GM20431 (cell line): ENCODE results near the gene SLC30A2.

Source experiments
- in situ Hi-C: fragments of 300-500 bp; cut with MseI, MboI; formaldehyde crosslinking; loops from one replicate; pipeline ENCODE4 v1.15.0; 2020; ENCODE audit warnings: low sequenced_read_pairs; ENCODE audit not compliant: unreplicated experiment

Gene SLC30A2

DNA sequence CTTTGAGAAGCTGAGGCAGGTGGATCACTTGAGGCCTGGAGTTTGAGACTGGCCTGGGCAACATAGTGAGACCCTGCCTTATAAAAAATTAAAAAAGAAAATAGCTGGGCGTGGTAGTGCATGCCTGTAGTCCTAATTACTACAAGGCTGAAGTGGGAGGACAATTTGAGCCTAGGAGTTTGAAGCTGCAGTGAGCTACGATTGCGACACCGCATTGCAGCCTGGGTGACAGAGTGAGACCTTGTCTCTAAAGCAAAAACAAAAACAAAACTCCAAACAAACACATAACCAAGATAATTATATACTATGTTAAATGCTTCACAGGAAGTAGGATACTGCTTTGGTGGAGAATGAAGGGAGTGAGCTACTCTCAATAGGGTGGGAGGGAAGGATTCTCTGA, 42.7 kb downstream of the SLC30A2 start:
- in situ Hi-C loops, result no loop called here

DNA sequence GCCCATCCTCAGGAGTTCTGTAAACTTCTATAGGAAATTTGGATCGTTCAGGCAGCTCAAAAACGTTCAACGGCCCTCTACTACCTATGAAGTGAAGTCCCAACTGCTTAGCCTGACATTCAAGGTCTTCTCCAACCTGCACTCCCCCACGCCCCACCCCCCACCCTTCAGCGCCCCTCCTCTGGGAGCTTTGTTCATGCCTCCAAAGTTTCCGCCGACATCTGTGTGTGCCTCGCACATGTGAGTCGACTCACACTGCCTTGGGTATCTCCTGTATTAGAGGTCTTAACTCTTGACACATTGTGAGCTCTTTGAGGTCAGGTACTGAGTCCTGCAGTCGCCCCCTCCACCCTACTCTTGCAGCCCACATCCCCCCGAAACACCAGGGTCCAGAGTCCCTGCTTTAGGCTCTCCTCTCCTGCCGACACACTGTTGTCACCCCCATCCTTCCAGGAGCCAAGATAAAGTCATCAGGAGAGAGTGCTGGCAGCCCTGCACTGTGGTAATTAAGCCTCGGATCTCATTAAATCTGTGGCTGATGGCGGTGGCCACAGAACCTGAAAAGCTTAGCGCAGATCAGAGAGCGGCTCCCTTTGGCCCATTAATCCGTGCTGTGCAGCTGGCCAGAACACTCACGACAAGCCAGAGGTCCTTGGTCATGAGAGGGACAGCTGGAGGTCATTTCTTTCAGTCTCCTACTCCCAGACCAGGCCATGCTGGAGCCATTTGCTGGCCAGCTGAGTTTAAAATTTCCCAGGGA, 46.7 kb downstream of the SLC30A2 start:
- in situ Hi-C loops, result loop anchor here (10.0 kb wide), 1 partner anchor 104 kb away; no protein-coding TSS in a partner anchor

DNA sequence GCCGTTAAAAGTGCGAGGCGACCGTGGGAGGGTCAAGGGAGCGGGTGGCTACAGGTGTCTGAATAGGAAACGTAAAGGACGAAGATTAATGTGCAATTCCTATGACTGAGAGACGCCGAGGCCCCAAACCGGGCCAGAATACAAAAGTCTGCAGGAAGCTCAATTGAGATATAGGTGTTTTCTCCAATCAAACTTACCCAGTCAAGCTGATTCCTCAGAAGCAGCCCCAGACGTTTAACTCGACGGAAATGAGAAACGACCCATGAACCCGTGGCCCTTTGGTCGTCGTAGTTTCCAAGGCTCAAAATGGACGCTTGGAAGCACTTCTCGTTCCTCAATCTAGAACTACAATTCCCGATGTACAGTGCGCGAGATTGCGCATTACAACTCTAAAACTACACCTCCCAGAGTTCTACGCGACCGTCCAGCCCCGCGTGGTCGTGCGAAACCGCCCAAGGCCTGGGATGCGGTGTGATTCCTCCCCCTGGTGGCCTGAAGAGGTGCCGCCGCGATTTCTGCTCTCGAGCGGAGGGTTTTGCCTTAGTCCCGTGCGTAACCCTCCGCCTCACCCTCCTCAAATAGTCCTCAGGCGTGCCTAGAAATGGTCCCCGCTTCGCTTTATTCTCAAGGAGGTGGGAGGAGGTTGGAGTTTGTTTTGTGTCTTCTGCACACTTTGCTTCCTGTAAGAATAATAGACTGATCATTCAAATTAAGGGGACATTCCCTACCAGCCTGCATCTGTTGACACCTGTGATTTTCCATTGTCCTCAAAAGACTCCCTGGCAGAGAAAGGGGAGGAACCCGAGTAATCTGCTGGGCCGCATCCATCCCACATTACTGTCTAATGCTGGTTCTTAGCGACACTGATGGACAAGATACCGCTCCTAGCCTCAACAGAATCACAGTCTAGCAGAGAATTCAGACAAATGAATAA, 47.8 kb downstream of the SLC30A2 start, which contains the start of gene PAFAH2:
Gene PAFAH2, minus strand, starts transcription at position 236 of the 934 bp plus-strand sequence. CDS start 7,247 bp downstream, outside the sequence.
- in situ Hi-C loops, result loop anchor here (10.0 kb wide), 1 partner anchor 103 kb away; no protein-coding TSS in a partner anchor

DNA sequence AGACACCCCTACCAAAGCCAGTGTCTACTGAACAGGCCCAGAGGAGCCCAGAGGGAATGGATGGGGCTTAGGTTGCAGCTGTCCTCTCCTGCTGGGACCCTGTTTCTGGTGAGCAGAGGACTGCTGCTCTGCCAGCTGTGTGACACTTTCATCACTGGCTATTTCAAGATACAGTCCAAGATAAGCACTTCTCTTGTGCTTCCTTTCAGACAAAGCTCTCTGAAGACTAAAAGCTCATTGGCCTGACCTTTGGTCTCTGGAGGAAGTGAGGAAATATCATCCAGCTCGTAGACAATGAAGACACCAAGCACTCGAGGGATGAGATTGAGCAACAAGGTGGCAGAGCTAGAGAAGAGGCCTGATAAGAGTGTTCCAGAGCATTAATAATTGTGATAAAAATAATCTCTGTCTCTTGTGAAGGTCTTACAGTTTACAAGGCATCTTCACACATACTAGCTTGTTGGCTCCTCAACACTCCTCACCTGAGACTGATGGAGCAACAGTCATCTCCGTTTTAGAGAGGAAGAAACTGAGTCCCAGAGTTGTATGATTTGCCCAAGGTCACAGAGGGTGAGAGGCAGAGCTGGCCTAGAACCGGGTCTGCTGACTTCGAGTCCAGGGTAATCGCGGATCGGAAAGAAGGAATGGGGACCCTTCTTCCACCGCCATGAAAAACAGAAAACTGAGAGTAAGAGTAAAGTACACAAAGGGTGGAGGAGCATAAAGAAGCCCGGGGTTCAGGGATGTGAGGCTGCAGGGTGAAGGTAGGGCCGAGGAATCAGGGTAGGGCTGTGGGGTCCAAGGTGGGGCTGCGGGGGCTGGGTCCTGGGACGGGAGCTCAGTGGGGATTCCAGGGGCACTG, 48.7 kb downstream of the SLC30A2 start:
- in situ Hi-C loops, result loop anchor here (10.0 kb wide), 1 partner anchor 102 kb away; no protein-coding TSS in a partner anchor

DNA sequence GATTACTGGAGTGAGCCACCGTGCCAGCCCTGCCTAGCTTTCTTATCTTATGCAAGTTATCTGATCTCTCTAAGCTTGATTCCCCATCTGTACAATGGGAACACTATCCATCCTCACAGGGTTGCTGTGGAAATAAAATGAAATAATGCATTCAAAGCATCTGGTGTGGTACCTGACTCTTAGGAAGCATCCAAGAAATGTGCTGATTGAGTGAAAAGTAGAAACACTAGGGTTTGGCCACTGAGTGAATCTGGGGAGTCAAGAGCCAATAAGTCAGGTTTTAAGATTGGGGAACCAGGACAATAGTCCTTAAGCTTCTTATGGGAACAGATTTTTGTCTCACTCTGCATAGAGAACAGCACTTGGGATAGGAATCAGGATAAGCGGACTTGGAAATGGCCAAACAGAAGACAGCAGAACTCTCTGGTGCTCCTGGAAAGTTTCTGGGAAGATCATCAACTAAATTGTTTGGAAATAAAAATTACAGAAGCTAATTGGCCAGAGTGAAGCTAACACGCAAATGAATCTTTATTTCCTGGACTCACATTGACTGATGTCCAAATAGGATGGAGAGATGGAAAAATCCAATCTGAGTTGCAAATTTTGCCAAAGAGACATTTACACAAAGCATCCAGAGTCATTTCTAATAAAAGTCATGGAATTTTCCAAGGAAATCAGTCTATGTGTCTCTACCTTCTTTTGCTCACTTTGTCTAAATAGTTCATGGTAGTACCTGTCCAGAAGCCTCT, 51.3 kb downstream of the SLC30A2 start:
- in situ Hi-C loops, result loop anchor here (10.0 kb wide), 1 partner anchor 100 kb away; no protein-coding TSS in a partner anchor

DNA sequence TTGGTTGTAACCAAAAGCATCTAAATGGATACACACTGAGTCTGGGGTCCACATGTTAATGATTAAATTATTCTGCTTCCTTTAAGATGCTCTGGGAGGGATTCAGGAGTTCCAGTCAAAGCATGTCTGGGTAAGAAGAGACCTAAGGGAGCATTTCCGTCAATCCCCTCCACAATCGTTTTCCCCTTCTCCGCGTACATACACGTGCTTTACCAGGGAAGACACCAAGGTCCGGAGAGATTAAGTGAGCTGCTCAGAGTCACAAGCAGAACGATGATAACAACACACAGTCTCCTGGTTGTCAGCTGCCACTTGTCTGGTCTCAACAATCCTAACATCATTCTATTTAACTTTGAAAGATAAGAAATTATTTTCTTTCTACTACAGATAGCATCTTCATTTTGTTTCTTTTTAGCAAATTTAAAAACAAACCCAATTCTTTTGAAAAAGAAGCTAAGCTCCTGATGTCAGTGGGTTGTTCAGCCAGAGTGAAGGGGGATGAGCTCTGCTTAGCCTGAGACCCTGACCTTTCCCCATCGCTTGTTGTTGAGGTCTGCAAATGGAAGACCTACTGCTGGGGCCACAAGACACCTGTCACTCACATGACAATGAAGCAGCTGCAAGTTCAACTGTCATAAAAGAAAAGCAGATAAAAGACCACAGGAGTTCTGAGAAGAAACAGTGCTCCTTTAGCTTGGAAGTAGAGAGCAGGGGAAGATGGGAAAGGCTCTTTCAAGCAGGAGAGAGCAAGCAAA, 52.5 kb downstream of the SLC30A2 start:
- in situ Hi-C loops, result loop anchor here (10.0 kb wide), 1 partner anchor 99 kb away; no protein-coding TSS in a partner anchor

DNA sequence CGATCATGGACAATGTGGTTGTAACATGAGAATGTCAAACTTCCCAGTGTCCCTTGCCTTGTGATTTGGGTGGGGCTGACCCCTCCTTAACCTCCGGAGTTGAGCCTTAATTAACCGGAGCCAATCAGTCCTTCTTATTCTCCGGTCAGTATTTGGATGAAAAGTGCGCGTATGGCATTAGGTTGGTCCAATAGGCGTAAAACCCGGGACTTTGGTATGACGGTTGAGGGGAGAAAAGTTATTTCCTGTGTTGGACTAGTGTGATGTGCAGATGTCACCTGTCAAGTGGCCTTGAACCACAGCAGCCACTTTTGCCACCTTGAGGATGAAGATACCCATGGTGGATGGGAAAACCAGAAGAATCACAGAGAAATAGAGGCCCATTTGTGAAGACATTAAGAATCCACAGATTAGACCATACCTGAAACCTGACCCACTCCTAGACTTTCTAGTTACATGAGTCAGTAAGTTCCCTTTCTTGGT, 53.2 kb downstream of the SLC30A2 start:
- in situ Hi-C loops, result loop anchor here (10.0 kb wide), 1 partner anchor 98 kb away; no protein-coding TSS in a partner anchor

DNA sequence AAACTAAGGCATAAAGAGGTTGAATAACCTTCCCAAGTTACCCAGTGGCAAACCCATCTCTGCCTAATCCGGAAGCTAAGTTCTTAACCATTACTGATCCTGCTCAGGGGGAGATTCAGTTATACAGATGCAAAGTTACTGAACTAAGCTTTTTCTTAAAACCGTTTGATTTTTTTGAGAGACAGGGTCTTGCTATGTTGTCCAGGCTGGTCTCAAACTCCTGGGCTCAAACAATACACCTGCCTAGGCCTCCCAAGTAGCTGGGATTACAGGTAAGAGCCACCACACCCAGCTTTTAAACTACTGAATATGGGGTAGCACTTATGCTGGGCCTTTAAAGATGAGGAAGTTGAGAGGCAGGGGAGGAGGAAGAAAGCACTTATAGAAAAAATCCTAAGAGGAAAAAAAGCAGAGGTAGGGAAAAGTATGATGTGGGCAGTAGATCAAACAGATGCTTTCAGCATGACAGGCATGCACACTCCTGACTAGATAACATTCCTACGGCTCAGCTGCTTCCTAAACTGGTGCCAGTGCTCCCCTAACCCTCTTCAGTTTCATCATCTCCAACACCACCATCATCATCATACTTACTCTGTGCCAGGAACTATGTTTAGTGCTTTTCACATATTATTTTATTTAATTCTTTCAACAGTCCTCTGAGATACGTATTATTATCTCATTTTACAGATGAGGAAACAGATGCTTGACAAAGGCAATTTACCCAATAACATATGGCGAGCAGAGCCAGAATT, 53.8 kb downstream of the SLC30A2 start:
- in situ Hi-C loops, result loop anchor here (10.0 kb wide), 1 partner anchor 97 kb away; no protein-coding TSS in a partner anchor

DNA sequence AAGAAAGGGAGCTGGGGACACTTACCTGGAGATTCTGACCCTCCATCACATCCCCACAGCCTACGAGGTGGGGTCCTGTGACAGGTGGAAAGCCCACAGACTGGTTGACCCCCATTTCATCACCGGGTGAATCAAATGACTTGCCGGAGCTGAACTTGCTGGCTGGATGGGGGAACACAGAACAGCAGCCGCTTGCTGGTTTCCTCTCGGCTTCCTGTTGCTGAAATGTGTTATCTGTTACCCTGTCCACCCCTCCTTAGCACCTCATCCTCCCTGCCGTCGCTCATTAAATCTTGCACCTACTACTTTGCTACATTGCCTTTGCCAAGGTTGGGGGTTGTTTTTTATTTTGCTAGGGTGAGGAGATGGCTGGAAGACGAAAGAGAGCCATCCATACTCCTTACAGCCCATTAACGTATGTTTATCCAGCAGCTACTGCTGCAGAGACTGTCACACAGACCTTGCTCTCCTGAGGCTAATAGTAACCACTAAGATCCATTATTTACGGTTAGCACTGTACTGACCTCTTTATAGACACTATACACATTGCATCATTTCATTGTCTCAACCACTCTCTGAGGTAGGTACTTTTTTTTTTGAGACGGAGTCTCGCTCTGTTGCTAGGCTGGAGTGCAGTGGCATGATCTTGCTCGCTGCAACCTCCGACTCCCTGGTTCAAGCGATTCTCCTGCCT, 55.1 kb downstream of the SLC30A2 start:
- in situ Hi-C loops, result loop anchor here (10.0 kb wide), 1 partner anchor 96 kb away; no protein-coding TSS in a partner anchor

DNA sequence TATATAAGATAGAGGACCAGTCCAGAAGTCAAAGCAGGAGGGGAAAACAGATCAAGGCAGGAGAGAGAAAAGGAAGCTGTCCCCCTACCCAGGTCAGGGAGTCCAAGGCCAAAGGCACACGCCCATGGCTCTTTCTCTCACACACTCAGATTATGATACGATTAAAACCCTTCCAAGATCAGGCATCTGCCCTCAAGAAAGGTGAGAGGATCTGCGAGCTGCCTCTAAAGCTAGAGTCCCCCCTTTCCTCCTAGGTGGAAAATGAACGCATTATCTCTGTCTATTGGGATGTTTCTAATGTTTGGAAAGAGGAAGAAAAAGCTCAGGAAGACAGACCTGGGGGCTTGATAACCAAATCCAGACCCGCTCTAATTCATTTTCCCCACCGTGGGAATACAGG, 55.7 kb downstream of the SLC30A2 start:
- in situ Hi-C loops, result loop anchor here (10.0 kb wide), 1 partner anchor 95 kb away; no protein-coding TSS in a partner anchor

DNA sequence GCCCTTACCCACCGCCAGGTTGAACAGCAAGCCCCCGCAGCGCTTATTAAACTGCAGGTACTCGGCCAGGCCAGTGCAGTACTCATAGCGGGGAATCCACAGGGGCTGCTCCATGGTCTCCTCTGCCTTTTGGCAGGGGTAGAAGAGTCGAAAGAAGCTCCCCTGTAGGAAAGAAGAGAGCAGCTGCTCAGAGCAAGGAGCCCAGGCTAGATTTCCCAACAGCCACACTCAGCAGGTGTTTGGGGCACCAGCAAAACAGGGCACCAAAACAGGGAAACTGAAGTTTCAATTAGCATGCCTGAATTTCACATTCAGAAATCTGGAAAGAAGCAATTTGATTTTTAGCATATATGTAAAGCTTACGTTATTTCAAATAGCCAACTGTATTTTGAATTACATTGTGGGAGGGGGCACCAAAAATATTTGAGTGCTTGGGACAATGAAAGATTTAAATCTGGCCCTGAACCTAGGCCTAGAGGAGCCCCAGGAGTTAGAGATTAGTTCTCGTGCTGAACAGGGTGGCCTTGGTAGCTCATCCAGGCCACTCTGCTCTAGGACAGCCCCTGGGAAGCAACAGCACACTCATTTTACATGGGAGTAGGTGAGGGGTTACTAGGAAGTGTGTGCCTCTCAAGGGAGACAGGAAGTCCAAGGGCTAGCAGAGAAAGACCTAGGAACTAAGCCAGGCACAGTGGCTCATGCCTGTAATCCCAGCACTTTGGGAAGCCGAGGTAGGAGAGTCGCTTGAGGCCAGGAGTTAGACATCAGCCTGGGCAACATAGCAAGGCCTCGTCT, 56.3 kb downstream of the SLC30A2 start:
- in situ Hi-C loops, result loop anchor here (10.0 kb wide), 1 partner anchor 95 kb away; no protein-coding TSS in a partner anchor

DNA sequence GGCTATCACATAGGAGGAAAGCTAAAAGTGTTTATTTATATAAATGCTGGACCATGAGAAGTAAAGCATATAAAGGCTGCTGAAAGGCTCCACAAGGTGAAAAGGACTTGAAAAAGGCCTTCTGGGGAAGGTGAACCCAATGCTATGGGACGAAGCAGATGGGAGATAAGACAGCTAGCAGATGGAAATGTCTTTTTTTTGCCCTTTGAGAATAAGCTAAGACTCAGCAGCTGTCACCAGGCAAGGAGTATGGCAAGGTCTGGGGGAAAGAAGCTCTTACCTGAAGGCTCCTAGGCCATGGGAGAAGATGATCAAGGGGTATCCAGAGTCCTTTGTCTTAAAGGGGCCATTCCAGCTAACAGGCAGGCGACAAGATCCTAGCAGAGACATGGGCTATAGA, 58.0 kb downstream of the SLC30A2 start:
- in situ Hi-C loops, result no loop called here
